Urothelium cell line (cell line): Measurements from ENCODE around the gene ATM.
A peak's percentile ranks its signal among the peaks of the same experiment; 100 is the strongest.
"Not testable (repeated sequence)": the region's sequence is repeated elsewhere in the genome, so short reads cannot be mapped to it uniquely, and the experiment has no call there.

Experiments used
- DNase-seq: peaks from one replicate; pipeline ENCODE4 v3.0.0; 2011; ENCODE audit warnings: low spot score, mixed read lengths
- FAIRE-seq: peaks from 2 replicates; lab custom pipeline; 2011; peaks lifted over from hg19 to GRCh38; lab: Jason Lieb, UNC

The ATM gene

DNA sequence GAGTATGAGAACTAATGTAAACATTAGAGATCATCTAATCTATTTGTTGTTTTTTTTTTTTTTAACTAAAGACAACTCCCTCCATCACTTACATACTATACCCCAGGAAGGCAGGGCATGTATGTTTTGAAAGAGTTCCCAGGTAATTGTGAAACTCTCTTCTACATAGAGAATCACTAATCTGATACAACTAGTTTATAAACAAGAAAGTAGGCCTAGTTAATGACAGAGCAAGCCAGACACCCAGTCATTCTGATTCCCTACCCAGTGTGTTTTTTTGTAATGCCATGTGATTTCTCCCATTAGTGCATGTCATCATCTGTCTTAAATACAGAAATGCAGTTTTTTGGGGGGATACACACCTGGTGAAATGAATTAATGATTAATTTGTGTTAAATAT is 123.6 kb downstream of the ATM start:
- DNase-seq = no peak
- no peak for FAIRE-seq

DNA sequence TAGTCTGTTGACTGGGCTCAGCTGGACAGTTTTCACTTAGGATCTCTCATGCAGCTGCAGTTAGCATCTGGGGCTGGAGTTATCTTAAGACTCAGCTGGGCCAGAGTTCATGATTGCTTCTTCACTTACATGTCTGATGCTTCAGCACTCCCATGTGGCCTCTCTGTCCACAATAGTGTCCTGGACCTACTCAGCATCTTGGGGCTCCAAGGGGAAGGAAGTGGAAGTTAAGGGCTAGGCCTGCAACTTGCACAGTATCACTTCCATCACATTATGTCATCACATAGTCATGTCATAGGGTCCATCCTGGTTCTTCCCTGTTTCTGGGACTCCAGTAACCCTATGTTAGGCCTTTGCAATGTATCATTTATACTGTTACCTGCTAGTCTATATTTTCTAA is 128.6 kb downstream of the ATM start:
- DNase-seq (no peak), FAIRE-seq (no peak)

DNA sequence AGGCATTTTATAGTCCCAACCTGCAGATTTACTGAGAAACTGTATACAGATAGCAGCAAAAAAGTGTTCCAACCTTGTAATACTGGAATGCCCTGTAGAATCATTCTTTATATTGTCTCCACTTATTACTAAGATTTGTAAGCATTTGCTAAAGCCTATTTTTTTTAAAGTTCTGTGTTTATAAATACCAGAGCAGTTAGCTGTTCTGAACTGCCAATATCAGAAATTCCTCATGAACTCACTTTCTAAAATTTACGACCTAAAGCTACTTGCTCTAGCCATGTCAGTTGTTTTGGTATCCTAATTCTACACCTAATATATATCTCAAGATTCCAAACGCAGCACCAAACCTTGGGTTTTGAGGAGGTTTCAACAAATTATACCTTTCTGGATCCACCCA is 141.3 kb downstream of the ATM start:
- FAIRE-seq (no peak), DNase-seq (no peak)

DNA sequence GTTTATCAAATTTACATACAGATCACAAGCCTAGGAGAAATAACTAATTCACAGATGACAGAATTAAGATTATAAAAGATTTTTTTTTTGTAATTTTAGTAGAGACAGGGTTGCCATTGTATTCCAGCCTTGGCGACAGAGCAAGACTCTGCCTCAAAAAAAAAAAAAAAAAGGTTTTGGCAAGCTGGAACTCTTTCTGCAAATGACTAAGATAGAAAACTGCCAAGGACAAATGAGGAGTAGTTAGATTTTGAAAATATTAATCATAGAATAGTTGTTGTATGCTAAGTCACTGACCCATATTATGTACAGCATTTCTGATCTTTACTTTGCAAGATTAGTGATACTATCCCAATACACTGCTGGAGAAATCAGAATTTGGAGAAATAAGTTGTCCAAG is 145.3 kb downstream of the ATM start:
- FAIRE-seq (no peak), DNase-seq (no peak)

DNA sequence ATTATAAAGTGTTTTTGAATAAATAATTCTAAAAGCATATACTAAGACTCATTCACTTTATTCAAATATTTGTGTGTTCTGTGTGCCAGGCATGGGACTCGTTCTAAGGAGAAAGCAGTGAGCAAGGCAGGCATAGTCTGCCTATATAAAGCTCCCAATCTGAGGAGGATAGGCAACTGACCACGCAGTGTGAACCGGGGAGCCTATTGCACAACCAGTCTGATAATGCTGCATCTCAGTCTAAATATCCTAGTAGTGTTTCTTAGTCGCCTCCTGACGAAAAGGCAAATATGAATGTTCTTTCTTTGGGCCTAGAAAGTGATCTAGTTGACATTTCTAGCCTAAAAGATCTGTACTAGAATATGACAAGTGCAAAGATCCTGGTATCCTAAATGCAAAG is 146.2 kb downstream of the ATM start:
- no peak for FAIRE-seq

DNA sequence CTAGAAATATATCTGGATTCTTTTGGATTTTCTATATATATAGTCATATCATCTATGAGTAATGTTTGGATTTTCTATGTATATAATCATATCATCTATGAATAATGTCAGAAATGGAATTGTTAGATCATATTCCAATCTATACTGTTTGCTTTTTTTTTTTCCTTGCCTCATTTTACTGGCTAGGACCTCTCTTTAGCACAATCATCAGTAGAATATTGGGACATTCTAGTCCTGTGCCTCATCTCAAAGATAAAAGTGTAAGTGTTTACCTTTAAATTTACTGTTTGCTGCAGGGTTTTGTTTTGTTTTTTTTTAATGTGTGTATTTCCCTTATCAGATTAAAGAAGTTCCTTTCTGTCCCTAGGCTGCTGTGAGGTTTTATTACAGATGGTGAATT is 147.4 kb downstream of the ATM start:
- FAIRE-seq = no peak

More for the DNA sequence above, 146.2 kb downstream of the ATM start:
- no peak for DNase-seq

DNA sequence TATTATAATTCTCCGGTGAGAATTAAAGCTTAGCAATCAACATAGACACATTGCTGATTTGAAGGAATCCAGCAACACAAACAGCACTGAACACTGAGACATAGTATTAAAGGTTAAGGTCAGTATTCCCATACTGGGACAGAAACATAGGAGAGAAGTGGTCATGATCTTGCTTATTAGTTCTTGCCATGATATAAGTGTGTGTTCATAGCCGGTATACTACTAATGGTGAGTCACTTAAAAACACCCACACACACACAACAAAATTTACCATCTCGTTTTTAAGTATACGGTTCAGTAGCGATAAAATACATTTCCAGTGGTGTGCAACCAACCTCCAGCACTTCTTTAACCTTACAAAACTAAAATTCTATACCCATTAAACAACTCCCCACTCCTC is 148.1 kb downstream of the ATM start:
- FAIRE-seq = no peak
- no peak for DNase-seq

More for the DNA sequence above, 147.4 kb downstream of the ATM start:
- DNase-seq = no peak

DNA sequence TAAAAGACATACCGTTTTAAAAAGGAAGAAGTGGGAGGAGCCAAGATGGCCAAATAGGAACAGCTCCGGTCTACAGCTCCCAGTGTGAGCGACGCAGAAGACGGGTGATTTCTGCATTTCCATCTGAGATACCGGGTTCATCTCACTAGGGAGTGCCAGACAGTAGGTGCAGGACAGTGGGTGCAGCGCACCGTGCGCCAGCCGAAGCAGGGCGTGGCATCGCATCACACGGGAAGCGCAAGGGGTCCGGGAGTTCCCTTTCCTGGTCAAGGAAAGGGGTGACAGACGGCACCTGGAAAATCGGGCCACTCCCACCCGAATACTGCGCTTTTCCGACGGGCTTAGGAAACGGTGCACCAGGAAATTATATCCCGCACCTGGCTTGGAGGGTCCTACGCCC is 150.6 kb downstream of the ATM start:
- not testable (repeated sequence) for FAIRE-seq, DNase-seq

DNA sequence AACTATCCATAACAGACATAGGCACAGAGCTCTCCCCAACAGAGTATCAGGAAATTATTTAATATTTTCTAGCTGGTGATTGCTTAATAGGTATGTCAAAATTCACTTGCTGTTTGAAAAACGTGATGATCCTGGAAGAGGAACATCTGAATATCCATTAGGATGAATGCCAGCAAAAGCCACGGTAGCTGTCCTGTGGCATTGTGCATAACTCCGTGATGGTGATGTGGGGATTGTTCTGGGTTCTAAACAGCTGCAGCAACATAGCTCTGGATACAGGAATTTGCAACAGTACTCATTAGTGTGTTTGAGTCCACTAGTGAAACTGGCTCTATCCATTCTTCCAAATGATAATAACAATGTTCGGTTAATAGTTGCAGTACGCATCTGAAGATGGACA is 165.7 kb downstream of the ATM start:
- no peak for FAIRE-seq

DNA sequence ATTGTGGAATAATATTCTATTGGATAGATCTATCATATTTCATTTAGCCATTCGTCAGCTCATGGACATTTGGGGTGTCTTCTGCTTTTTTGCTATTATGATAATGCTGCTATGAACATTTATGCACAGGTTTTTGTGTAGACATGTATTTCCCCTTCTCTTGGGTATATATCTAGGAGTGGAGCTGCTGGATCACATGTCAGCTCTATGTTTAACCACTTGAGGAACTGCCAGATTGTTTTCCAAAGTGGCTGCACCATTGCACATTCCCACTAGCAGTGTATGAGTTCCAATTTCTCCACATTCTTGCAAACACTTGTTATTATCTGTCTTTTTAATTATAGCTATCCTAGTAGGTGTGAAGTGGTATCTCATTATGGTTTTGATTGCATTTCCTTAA is 169.5 kb downstream of the ATM start:
- DNase-seq (no peak), FAIRE-seq (no peak)

More for the DNA sequence above, 165.7 kb downstream of the ATM start:
- no peak for DNase-seq

DNA sequence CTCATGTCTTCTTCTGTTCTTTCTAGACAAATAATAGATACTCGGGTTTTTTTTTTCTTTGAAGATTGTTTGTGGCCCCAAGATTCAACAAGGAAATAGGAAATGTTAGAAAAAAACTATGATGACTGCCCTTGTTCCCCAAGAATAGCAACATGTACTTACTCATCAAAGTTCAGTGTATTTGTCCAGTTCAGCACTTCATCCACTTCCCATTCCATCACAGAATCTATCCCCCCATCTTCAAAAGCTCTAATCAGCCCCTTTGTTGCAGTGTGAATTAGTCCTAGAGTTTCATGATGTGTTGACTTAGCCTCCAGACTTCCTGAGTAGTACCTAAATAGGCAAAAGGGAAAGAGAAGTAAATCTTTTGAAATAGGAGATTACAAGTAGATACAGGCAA is 170.2 kb downstream of the ATM start:
- DNase-seq (no peak), FAIRE-seq (no peak)

DNA sequence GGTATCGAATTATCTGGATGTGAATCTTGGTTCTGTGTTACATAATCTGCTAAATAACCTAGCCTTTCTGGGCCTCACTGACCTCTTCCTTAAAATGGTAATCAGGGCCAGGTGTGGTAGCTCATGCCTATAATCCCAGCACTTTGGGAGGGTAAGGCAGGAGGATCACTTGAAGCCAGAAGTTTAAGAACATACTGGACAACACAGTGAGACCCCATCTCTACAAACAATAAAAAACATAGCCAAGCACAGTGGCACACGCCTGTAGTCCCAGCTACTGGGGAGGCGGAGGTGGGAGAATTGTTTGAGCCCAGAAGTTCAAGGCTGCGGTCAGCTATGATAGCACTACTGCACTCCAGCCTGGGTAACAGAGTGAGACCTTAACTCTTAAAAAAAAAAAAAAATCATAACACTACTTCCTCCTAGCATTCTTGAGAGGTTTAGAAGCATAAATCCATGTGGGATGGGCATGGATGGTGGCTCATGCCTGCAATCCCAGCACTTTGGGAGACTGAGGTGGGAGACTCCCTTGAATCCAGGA is 171.9 kb downstream of the ATM start:
- FAIRE-seq = no peak
- no peak for DNase-seq

DNA sequence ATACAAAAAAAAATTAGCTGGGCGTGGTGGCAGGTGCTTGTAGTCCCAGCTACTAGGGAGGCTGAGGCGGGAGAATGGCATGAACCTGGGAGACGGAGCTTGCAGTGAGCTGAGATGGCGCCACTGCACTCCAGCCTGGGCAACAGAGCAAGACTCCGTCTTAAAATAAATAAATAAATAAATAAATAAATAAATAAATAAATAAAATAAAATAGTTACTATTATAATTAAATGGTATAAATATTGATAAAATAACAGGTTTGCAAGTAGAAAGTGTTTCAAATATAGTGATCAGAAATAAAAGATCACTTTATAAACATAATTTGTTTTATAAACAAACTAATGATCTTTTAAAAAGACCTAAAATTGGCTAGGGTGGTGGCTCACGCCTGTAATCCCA is 173.8 kb downstream of the ATM start:
- not testable (repeated sequence) for FAIRE-seq, DNase-seq

DNA sequence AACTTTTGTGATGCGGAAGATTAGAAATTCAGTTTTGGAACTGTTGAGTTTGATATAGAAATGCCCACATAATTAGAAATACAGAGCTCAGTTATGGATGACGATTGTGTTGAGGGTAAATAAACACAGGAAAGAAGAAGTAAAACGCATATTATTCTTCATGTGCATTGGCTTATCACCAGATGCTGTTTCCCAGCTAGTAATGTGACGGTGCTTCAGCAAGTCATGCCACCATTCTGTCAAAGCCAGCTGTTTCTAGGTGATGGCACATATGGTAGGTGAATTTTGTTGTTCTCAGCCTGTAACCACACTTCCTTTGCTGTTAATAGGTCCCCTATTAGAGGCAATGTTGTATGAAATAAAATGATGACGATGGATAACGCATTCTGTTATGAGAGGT is 175.6 kb downstream of the ATM start:
- no peak for FAIRE-seq
- DNase-seq = no peak

DNA sequence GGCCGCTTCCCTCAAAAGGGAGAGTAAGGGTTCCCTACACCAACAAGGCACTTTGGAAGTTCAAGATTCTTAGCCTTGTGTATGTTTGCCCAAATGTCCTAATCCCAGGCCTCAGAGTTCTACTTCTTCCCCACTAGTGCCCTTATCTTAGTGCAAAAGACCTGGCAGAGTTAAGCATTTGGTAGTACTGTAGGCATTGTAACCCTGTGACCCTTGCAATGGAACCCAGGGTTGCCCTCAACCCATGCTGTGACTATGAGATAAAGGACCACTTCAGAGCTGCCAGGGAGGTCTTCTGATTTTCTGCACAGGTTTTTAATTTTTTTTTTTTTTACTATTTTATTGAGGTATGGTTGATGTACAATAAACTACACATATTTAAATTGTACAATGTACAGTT is 179.4 kb downstream of the ATM start:
- DNase-seq (no peak), FAIRE-seq (no peak)

DNA sequence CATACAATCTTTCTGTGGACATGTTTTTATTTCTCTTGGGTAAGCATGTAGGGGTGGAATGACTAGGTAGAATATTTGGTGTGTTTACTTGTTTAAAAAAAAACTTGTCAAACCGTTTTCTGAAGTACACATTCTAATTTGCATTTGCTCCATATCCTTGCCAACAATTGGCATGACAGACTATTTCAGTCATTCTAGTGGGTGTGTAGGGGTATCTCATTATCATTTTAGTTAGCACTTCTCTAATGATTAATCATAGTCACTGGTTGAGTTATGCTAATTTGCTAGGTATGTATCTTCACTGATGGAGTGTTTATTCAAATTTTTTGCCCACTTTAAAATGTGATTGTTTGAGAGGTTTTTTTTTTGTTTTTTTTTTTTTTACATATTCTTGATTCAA is 180.2 kb downstream of the ATM start:
- DNase-seq (no peak), FAIRE-seq (no peak)

DNA sequence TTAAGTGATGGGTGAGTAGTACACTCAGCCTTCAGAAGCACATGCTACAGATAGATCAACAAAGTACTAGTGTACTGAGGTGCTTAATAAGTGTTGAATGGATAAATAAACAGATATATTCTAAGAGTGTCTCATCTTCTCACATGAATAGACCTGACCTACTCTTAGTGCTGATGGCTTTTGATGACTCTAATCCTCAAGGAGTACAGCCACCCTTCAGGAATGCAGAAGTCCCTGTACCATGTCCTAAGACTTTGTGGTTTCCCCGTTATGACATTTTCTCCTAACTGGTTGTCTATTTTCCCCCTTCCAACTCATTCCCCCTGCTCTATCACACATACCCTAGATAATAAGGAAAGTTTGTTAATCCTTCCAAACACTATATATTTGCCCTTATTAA is 182.8 kb downstream of the ATM start:
- FAIRE-seq = no peak

DNA sequence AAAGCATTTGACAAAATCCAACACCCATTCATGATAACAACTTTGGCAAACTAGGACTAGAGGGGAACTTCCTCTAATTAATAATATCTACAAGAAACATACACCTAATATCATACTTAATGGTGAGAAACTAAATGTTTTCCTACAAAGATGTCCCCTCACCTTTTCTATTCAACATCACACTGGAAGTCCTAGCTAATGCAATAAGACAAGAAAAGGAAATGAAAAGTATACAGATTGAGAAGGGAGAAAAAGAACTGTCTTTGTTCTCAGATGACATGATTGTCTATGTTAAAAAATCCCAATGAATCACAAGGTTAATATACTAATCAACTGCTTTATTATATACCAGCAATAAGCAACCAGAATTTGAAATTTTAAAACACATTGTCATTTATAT is 192.1 kb downstream of the ATM start:
- no peak for FAIRE-seq
- no peak for DNase-seq

More for the DNA sequence above, 182.8 kb downstream of the ATM start:
- no peak for DNase-seq

DNA sequence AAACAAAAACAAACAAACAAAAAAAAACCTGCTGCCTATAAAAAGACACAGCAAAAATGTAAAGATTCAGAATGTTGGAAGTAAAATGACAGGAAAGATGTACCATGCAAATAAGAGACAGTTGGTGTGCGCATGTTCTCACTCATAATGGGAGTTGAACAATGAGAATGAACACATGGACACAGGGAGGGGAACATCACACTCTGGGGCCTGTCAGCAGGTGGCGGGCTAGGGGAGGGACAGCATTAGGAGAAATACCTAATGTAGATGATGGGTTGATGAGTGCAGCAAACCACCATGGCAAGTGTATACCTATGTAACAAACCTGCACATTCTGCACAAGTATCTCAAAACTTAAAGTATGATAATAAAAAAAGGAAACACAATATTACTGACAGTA is 194.7 kb downstream of the ATM start:
- FAIRE-seq = peak; percentile 75
- not testable (repeated sequence) for DNase-seq
